K562 (cell line): ENCODE data around the gene MMP2. TPM values are rescaled to one million over a fixed set of nuclear protein-coding genes. Genes with fewer than 3 reads are reported as not detected.

ENCODE experiments used
- ATAC-seq: fragments of 200-7000 bp; cut with Tn5 transposase; 3 replicates; pipeline ENCODE4 v1.9.1; 2020; ENCODE audit warnings: moderate library complexity
- BruUV-seq: library from RNA; stranded (reverse); fragments of 400-500 nt; replicated peaks from 2 replicates; lab custom pipeline; 2021; lab: Mats Ljungman, UMichigan
- CTCF ChIA-PET: fragments of 300-600 bp; formaldehyde crosslinking; extraction: SDS; loops from one replicate; lab custom pipeline; 2021; ENCODE audit warnings: low intra/inter-chr PET ratio; lab: Yijun Ruan, JAX
- POLR2A ChIA-PET: fragments of 300-600, 350-650 bp; sonication (Branson Sonifier 250); formaldehyde crosslinking; extraction: SDS; loops from one replicate; lab custom pipeline; 2021; ENCODE audit warnings: antibody characterized with exemption, inconsistent platforms; lab: Yijun Ruan, JAX
- DNase-seq, 4 experiments: peaks; one replicate each; pipeline versions ENCODE4 v3.0.0 to v3.0.0-alpha.2; 2011 to 2018; ENCODE audit warnings: low spot score in 3 of 4, mixed read lengths in 3 of 4; ENCODE audit errors: extremely low read depth in 1 of 4
- FAIRE-seq: peaks from 2 replicates; lab custom pipeline; 2011; peaks lifted over from hg19 to GRCh38; lab: Jason Lieb, UNC
- H2AFZ ChIP-seq: 2 replicates; pipeline ENCODE4 v1.6.0; 2011; ENCODE audit warnings: low read depth, low read length, control low read depth, inconsistent platforms
- H3K27ac ChIP-seq: fragments of 200-600 bp; 3 replicates; pipeline ENCODE4 v1.8.0; 2011; ENCODE audit warnings: low read depth, mild to moderate bottlenecking, control low read depth, inconsistent platforms, low read length, moderate library complexity, mixed read lengths; ENCODE audit errors: extremely low read depth
- H3K27me3 ChIP-seq, 2 experiments: fragments of 300-600 bp in 1 of 2; 2 replicates in 1 of 2; 3 replicates in 1 of 2; pipeline versions ENCODE4 v1.6.0 to v1.8.0; 2011; ENCODE audit warnings: inconsistent platforms in 2 of 2, low read length in 2 of 2, mild to moderate bottlenecking in 1 of 2, mixed read lengths in 1 of 2, moderate library complexity in 1 of 2; ENCODE audit not compliant: control insufficient read depth in 2 of 2, insufficient read depth in 2 of 2
- H3K36me3 ChIP-seq: fragments of 300-600 bp; 3 replicates; pipeline ENCODE4 v1.8.0; 2011; ENCODE audit warnings: mild to moderate bottlenecking, low read length, inconsistent platforms; ENCODE audit not compliant: control insufficient read depth, insufficient read depth
- H3K4me1 ChIP-seq, 2 experiments: fragments of 200-600 bp in 1 of 2; replicated peaks in 1 of 2; 2 replicates in 1 of 2; 3 replicates in 1 of 2; pipeline versions ENCODE4 v1.5.1 to v1.8.0; 2011; ENCODE audit warnings: inconsistent platforms in 2 of 2, low read length in 2 of 2, mild to moderate bottlenecking in 1 of 2, mixed read lengths in 1 of 2, moderate library complexity in 1 of 2; ENCODE audit not compliant: control insufficient read depth in 2 of 2, insufficient read depth in 2 of 2
- H3K4me2 ChIP-seq: 2 replicates; pipeline ENCODE4 v1.6.1; 2011; ENCODE audit warnings: low read length, control low read depth, inconsistent platforms, mixed read lengths; ENCODE audit not compliant: insufficient read depth
- H3K4me3 ChIP-seq: fragments of 200-600 bp; sonication (generic), shearing (Covaris generic); 2 replicates; pipeline ENCODE4 v1.5.1; 2016; ENCODE audit warnings: control low read depth, inconsistent platforms
- H3K79me2 ChIP-seq: fragments of 200-600 bp; 3 replicates; pipeline ENCODE4 v1.8.0; 2011; ENCODE audit warnings: low read length, inconsistent platforms; ENCODE audit not compliant: control insufficient read depth, insufficient read depth
- H3K9ac ChIP-seq, 2 experiments: 2 replicates each; pipeline versions ENCODE4 v1.6.0 to v1.6.1; 2011; ENCODE audit warnings: low read depth in 2 of 2, low read length in 2 of 2, control low read depth in 1 of 2, inconsistent platforms in 1 of 2, mild to moderate bottlenecking in 1 of 2, mixed read lengths in 1 of 2; ENCODE audit not compliant: insufficient read depth in 1 of 2
- H3K9me1 ChIP-seq: one replicate; pipeline ENCODE4 v1.6.0; 2011; ENCODE audit warnings: inconsistent platforms, mild to moderate bottlenecking, low read length, moderate library complexity; ENCODE audit not compliant: control insufficient read depth, insufficient read depth
- H3K9me3 ChIP-seq: replicated peaks from 2 replicates; pipeline ENCODE4 v1.5.1; 2011; ENCODE audit warnings: low read depth, low read length, inconsistent platforms; ENCODE audit not compliant: control insufficient read depth, insufficient read depth
- H4K20me1 ChIP-seq: replicated peaks from 2 replicates; pipeline ENCODE4 v1.6.1; 2011; ENCODE audit warnings: low read length, inconsistent platforms, mixed read lengths; ENCODE audit not compliant: control insufficient read depth, insufficient read depth
- BRD9 ChIP-seq: fragments of 450-650 bp; IDR thresholded peaks from 2 replicates; pipeline ENCODE4 v1.6.1; 2018; ENCODE audit warnings: low read depth; ENCODE audit not compliant: partially characterized antibody
- CTBP1 ChIP-seq: fragments of 450-650 bp; IDR thresholded peaks from 2 replicates; pipeline ENCODE4 v1.6.1; 2016; ENCODE audit warnings: borderline replicate concordance
- RERE ChIP-seq: sonication (generic); formaldehyde crosslinking; IDR thresholded peaks from 2 replicates; pipeline ENCODE4 v1.8.0; 2023; ENCODE audit warnings: missing genetic modification reagents, mild to moderate bottlenecking, borderline replicate concordance
- SAFB ChIP-seq: fragments of 200-400 bp; formaldehyde crosslinking; IDR thresholded peaks from 2 replicates; pipeline ENCODE4 v1.6.1; 2017; ENCODE audit warnings: low read depth, low read length, borderline replicate concordance
- ZNF274 ChIP-seq: IDR thresholded peaks from 2 replicates; pipeline ENCODE4 v1.6.1; 2011; ENCODE audit warnings: low read depth, mild to moderate bottlenecking, low read length, moderate library complexity, borderline replicate concordance
- WGBS: fragments of 100-300 bp; shearing (Covaris generic); methylation state at CpG from one replicate; pipeline ENCODE4 v1.1.6; 2016; ENCODE audit warnings: low coverage, mixed read lengths; ENCODE audit not compliant: insufficient coverage; ENCODE audit errors: missing lambda C conversion rate; 5-methylcytosine and 5-hydroxymethylcytosine counted together
- in situ Hi-C: fragments of 300-500 bp; cut with MboI; formaldehyde crosslinking; loops from 4 replicates; pipeline ENCODE4 v1.15.0; 2018; ENCODE audit warnings: inconsistent platforms, mixed read lengths
- intact Hi-C: fragments of 100-400 bp; cut with micrococcal nuclease; formaldehyde crosslinking; loops from 2 replicates; pipeline ENCODE4 v1.14.2; 2022
- polyA plus RNA-seq, 8 experiments: library from polyadenylated mRNA; depleted of rRNA in 4 of 8; stranded (reverse) in 5 of 8; unstranded in 3 of 8; fragments of >200 nt; fragmentation: Nextera tagmentation in 2 of 8; fragmentation: Illumina TruSeq in 1 of 8; extraction: Ambion mirVana in 2 of 8; extraction: Trizol in 1 of 8; gene quantifications; 2 replicates each; pipeline versions ENCODE4 v1.2.1 to v1.2.3, GENCODE V29; 2011 to 2014; ENCODE audit warnings: inconsistent platforms in 1 of 8, missing spikeins in 1 of 8
- total RNA-seq, 7 experiments: library from RNA; depleted of rRNA in 6 of 7; stranded (reverse); fragments of >200 nt in 6 of 7; fragmentation: Illumina TruSeq in 2 of 7; extraction: Trizol in 2 of 7; gene quantifications; 2 replicates each; pipeline versions ENCODE4 v1.2.1 to v1.2.3, GENCODE V29; 2011 to 2021; ENCODE audit warnings: low replicate concordance in 1 of 7
- TF ChIP-seq, protein P1 (sequence below): fragments of 450-650 bp; IDR thresholded peaks from 2 replicates; pipeline ENCODE4 v1.6.1; 2016; ENCODE audit warnings: antibody characterized with exemption

The MMP2 gene
- total and polyA plus RNA-seq, 9 of the 15 experiments (the other 6 are each of a cell fraction or from before 2014, with no cell fraction given), result 0.05 to 0.53 TPM; not detected in 7

DNA sequence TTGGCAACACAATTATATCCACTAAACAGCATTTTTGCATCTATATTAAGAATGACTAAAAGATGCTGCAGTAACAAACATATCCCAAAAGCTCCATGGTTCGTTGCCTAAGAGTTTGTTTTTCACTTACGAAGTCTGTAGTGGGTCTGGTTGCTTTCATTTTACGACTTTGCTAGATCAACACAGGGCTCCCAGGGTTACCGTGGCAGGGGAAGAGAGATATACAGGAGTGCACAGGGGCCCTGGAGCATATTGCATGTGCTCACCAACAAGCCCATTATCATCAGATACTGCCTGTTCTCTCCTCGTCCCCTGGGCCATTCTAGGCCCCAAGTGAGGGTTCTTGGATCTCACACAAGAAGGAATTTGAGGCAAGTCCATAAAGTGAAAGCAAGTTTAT is 3.1 kb upstream of the MMP2 start:
- POLR2A ChIA-PET, result interaction anchor here (0.6 kb wide), 1 partner anchor 170 kb away, joined by 3 read pairs; no protein-coding TSS in a partner anchor
- no peak overlapping the region for H3K27ac ChIP-seq
- FAIRE-seq (no peak), DNase-seq (no peak), ATAC-seq (no peak)
- H3K9me1 ChIP-seq, result no peaks in the 10 kb centered on the region
- 1% methylated on average over 5 of the region's 5 CpGs for whole genome bisulfite sequencing
- H3K4me3 ChIP-seq, result no peak overlapping the region
- H2AFZ ChIP-seq, result no peak overlapping the region
- H3K4me2 ChIP-seq, result no peak overlapping the region
- no peaks in the 10 kb centered on the region for H3K9me3 ChIP-seq
- no peak overlapping the region for H3K9ac ChIP-seq
- intact Hi-C loops (no loop called here), in situ Hi-C loops (no loop called here)
- CTCF ChIA-PET, result no interaction called here
- TF ChIP-seq, protein P1, sequence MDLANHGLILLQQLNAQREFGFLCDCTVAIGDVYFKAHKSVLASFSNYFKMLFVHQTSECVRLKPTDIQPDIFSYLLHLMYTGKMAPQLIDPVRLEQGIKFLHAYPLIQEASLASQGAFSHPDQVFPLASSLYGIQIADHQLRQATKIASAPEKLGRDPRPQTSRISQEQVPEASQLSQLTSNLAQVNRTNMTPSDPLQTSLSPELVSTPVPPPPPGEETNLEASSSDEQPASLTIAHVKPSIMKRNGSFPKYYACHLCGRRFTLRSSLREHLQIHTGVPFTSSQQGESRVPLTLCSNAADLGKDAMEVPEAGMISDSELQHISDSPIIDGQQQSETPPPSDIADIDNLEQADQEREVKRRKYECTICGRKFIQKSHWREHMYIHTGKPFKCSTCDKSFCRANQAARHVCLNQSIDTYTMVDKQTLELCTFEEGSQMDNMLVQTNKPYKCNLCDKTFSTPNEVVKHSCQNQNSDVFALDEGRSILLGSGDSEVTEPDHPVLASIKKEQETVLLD, result no peak
- TF ChIP-seq BRD9 (no peak), ZNF274 (no peak), SAFB (no peak), RERE (no peak), CTBP1 (no peak)
- BruUV-seq, result no TSS peak
- H3K27me3 ChIP-seq, result peaks cover 8 to 26% of the 10 kb centered on the region in 2 experiments; a peak in 4 of 5 replicates
- H3K36me3 ChIP-seq, result no peaks in the 10 kb centered on the region
- H4K20me1 ChIP-seq, result no peaks in the 10 kb centered on the region
- H3K79me2 ChIP-seq, result no peaks in the 10 kb centered on the region
- peaks cover 0 to 4% of the 10 kb centered on the region in 2 experiments; a peak in 2 of 5 replicates for H3K4me1 ChIP-seq
